ENCODE measurements around the gene CDH22. TPM values are rescaled to one million over a fixed set of nuclear protein-coding genes. Genes with fewer than 3 reads are reported as not detected.
A peak's percentile ranks its signal among the peaks of the same experiment; 100 is the strongest.

CDH22 gene
- total and polyA plus RNA-seq, 9 of the 15 experiments (the other 6 are each of a cell fraction or from before 2014, with no cell fraction given), result 0.07 to 0.08 TPM; not detected in 7

GRCh38 chr20:46199198-46199597 is 109.1 kb downstream of the CDH22 start:
- peaks cover 9% of the 10 kb centered on the region; the same call in 1 of the 2 replicates for H4K20me1 ChIP-seq (replicated peaks; ENCODE audit: control insufficient read depth, insufficient read depth, low read length)
- WGBS (ENCODE audit: insufficient coverage, low coverage, missing lambda C conversion rate), result 5% methylated on average over 18 of the region's 21 CpGs
- H3K36me3 ChIP-seq (ENCODE audit: control insufficient read depth, insufficient read depth, low read length), result no peaks in the 10 kb centered on the region
- POLR2A ChIA-PET, result interaction anchor here (0.9 kb wide), 1 partner anchor 16 kb away, joined by 3 read pairs; no protein-coding TSS in a partner anchor
- no peak overlapping the region for H3K4me3 ChIP-seq
- H3K27ac ChIP-seq (ENCODE audit: extremely low read depth, low read depth, low read length), result no peak overlapping the region
- intact Hi-C loops (cut with micrococcal nuclease) (no loop called here), in situ Hi-C loops (cut with MboI) (no loop called here)
- H3K9me3 ChIP-seq (replicated peaks; ENCODE audit: control insufficient read depth, insufficient read depth, low read depth, low read length), result no peaks in the 10 kb centered on the region
- peak; percentile 94 for ATAC-seq
- FAIRE-seq, result no peak
- H3K9ac ChIP-seq (ENCODE audit: insufficient read depth in 1 of 2, low read depth in 2 of 2, low read length in 2 of 2), result no peak overlapping the region
- no peak overlapping the region for H2AFZ ChIP-seq (ENCODE audit: low read depth, low read length)
- peak; percentile 67 to 82 (median 80) for DNase-seq (ENCODE audit: extremely low read depth in 1 of 4, low spot score in 3 of 4)
- H3K4me1 ChIP-seq (replicated peaks in 1 of 2; ENCODE audit: control insufficient read depth in 2 of 2, insufficient read depth in 2 of 2, low read length in 2 of 2), result peaks cover 0 to 23% of the 10 kb centered on the region in 2 experiments; a peak in 4 of 5 replicates
- H3K4me2 ChIP-seq (ENCODE audit: insufficient read depth, low read length), result peak overlapping the region; percentile 19; the same call in 1 of the 2 replicates
- no peaks in the 10 kb centered on the region for H3K9me1 ChIP-seq (ENCODE audit: control insufficient read depth, insufficient read depth, low read length)
- no TSS peak for BruUV-seq (replicated peaks)
- CTCF ChIA-PET (ENCODE audit: low intra/inter-chr PET ratio), result no interaction called here
- H3K27me3 ChIP-seq (ENCODE audit: control insufficient read depth in 2 of 2, insufficient read depth in 2 of 2, low read length in 2 of 2), result peaks cover 26 to 50% of the 10 kb centered on the region in 2 experiments
- H3K79me2 ChIP-seq (ENCODE audit: control insufficient read depth, insufficient read depth, low read length), result no peaks in the 10 kb centered on the region
- TF ChIP-seq THRA (IDR thresholded peaks at IDR 0.05) (no peak), HINFP (tag; conservative IDR thresholded peaks at IDR 0.05; ENCODE audit: low read depth) (no peak), RBM25 (IDR thresholded peaks at IDR 0.05; ENCODE audit: low read depth, low read length, severe bottlenecking) (no peak), PKNOX1 (IDR thresholded peaks at IDR 0.05) (peak; percentile 98), ZNF239 (CRISPR knock-in tag; IDR thresholded peaks at IDR 0.05) (no peak), GATA2 (CRISPR knock-in tag; IDR thresholded peaks at IDR 0.05) (no peak), VEZF1 (CRISPR knock-in tag; IDR thresholded peaks at IDR 0.05) (peak; percentile 54), ATF7 (IDR thresholded peaks at IDR 0.05) (no peak), ZBTB17 (CRISPR knock-in tag; IDR thresholded peaks at IDR 0.05) (no peak)
- TF ChIP-seq, protein P1, sequence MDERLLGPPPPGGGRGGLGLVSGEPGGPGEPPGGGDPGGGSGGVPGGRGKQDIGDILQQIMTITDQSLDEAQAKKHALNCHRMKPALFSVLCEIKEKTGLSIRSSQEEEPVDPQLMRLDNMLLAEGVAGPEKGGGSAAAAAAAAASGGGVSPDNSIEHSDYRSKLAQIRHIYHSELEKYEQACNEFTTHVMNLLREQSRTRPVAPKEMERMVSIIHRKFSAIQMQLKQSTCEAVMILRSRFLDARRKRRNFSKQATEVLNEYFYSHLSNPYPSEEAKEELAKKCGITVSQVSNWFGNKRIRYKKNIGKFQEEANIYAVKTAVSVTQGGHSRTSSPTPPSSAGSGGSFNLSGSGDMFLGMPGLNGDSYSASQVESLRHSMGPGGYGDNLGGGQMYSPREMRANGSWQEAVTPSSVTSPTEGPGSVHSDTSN (CRISPR knock-in tag; IDR thresholded peaks at IDR 0.05; ENCODE audit: low read depth), result peak; percentile 83
- TF ChIP-seq, protein P1 (tag; conservative IDR thresholded peaks at IDR 0.05; ENCODE audit: low read depth), result peak; percentile 91
- TF ChIP-seq, protein P2, sequence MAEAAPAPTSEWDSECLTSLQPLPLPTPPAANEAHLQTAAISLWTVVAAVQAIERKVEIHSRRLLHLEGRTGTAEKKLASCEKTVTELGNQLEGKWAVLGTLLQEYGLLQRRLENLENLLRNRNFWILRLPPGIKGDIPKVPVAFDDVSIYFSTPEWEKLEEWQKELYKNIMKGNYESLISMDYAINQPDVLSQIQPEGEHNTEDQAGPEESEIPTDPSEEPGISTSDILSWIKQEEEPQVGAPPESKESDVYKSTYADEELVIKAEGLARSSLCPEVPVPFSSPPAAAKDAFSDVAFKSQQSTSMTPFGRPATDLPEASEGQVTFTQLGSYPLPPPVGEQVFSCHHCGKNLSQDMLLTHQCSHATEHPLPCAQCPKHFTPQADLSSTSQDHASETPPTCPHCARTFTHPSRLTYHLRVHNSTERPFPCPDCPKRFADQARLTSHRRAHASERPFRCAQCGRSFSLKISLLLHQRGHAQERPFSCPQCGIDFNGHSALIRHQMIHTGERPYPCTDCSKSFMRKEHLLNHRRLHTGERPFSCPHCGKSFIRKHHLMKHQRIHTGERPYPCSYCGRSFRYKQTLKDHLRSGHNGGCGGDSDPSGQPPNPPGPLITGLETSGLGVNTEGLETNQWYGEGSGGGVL (CRISPR knock-in tag; IDR thresholded peaks at IDR 0.05), result no peak
